ENCODE measurements around the gene CMIP.

CMIP gene

GRCh38 chr16:81591545-81591870 lies 146.9 kb downstream of the CMIP start:
- H3K4me2 ChIP-seq (ENCODE audit: low read depth, low read length, poor library complexity, severe bottlenecking), result no peak overlapping the region
- H3K9me2 ChIP-seq (replicated peaks; ENCODE audit: insufficient read depth, low read length), result no peaks in the 10 kb centered on the region
- no peaks in the 10 kb centered on the region for H3F3A ChIP-seq (ENCODE audit: insufficient read depth)
- H3K27ac ChIP-seq (ENCODE audit: low read depth, low read length), result no peak overlapping the region
- H3K9me3 ChIP-seq (ENCODE audit: insufficient read depth, low read length), result no peaks in the 10 kb centered on the region
- H3K79me2 ChIP-seq (ENCODE audit: insufficient read depth, low read length), result peaks cover 5% of the 10 kb centered on the region; the same call in 1 of the 2 replicates
- H2AFZ ChIP-seq (ENCODE audit: low read depth, low read length, severe bottlenecking), result no peak overlapping the region
- no peaks in the 10 kb centered on the region for H3K27me3 ChIP-seq (ENCODE audit: low read length)
- H3K9ac ChIP-seq (ENCODE audit: low read length), result no peak overlapping the region
- no peaks in the 10 kb centered on the region; the same call in 1 of the 2 replicates for H4K20me1 ChIP-seq (ENCODE audit: low read depth, low read length)
- H3K36me3 ChIP-seq (ENCODE audit: low read length), result no peaks in the 10 kb centered on the region
- TF ChIP-seq EZH2phosphoT487 (conservative IDR thresholded peaks at IDR 0.05; ENCODE audit: low read length), result no peak
- TF ChIP-seq, protein P1, sequence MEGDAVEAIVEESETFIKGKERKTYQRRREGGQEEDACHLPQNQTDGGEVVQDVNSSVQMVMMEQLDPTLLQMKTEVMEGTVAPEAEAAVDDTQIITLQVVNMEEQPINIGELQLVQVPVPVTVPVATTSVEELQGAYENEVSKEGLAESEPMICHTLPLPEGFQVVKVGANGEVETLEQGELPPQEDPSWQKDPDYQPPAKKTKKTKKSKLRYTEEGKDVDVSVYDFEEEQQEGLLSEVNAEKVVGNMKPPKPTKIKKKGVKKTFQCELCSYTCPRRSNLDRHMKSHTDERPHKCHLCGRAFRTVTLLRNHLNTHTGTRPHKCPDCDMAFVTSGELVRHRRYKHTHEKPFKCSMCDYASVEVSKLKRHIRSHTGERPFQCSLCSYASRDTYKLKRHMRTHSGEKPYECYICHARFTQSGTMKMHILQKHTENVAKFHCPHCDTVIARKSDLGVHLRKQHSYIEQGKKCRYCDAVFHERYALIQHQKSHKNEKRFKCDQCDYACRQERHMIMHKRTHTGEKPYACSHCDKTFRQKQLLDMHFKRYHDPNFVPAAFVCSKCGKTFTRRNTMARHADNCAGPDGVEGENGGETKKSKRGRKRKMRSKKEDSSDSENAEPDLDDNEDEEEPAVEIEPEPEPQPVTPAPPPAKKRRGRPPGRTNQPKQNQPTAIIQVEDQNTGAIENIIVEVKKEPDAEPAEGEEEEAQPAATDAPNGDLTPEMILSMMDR (IDR thresholded peaks at IDR 0.05; ENCODE audit: insufficient read depth, low read length, poor library complexity, severe bottlenecking), result no peak
- no peak overlapping the region for H3K4me3 ChIP-seq (ENCODE audit: insufficient read depth, low read length, poor library complexity, severe bottlenecking)

DNA sequence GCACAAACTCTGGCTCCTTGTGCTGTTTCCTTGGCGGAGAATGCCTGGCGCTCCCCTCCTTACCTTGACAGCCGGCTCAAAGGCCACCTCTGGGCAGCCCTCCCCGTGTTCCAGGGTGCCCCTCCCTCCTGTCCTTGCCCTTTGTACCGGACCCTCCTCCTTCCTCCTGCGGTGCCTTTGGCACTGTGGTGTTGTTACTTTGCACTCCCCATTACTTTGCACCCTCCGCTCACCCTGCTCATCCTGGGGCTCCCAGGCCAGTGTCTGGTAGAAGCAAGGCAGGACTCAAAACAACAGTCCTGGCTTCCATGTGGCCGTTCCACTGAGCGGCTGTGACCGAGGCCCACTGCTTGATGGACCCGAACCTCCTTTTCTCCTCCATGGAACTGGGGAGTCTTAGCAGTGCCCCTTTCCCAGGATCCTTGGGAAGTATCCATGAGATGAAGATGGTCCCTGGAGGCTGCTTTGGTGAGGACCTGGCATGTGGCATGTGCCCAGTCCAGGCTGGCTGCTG lies 147.8 kb downstream of the CMIP start:
- no peaks in the 10 kb centered on the region for H3K9me3 ChIP-seq (ENCODE audit: insufficient read depth, low read length)
- TF ChIP-seq, protein P1 (IDR thresholded peaks at IDR 0.05; ENCODE audit: insufficient read depth, low read length, poor library complexity, severe bottlenecking), result no peak
- no peak for TF ChIP-seq EZH2phosphoT487 (conservative IDR thresholded peaks at IDR 0.05; ENCODE audit: low read length)
- H3K36me3 ChIP-seq (ENCODE audit: low read length), result no peaks in the 10 kb centered on the region
- H3K9ac ChIP-seq (ENCODE audit: low read length), result no peak overlapping the region
- H3K27me3 ChIP-seq (ENCODE audit: low read length), result no peaks in the 10 kb centered on the region
- no peak overlapping the region for H2AFZ ChIP-seq (ENCODE audit: low read depth, low read length, severe bottlenecking)
- no peak overlapping the region for H3K4me3 ChIP-seq (ENCODE audit: insufficient read depth, low read length, poor library complexity, severe bottlenecking)
- H3K9me2 ChIP-seq (replicated peaks; ENCODE audit: insufficient read depth, low read length), result no peaks in the 10 kb centered on the region
- H3K27ac ChIP-seq (ENCODE audit: low read depth, low read length), result no peak overlapping the region
- H3F3A ChIP-seq (ENCODE audit: insufficient read depth), result no peaks in the 10 kb centered on the region
- H4K20me1 ChIP-seq (ENCODE audit: low read depth, low read length), result no peaks in the 10 kb centered on the region; the same call in 1 of the 2 replicates
- no peaks in the 10 kb centered on the region; the same call in 1 of the 2 replicates for H3K79me2 ChIP-seq (ENCODE audit: insufficient read depth, low read length)
- no peak overlapping the region for H3K4me2 ChIP-seq (ENCODE audit: low read depth, low read length, poor library complexity, severe bottlenecking)

DNA sequence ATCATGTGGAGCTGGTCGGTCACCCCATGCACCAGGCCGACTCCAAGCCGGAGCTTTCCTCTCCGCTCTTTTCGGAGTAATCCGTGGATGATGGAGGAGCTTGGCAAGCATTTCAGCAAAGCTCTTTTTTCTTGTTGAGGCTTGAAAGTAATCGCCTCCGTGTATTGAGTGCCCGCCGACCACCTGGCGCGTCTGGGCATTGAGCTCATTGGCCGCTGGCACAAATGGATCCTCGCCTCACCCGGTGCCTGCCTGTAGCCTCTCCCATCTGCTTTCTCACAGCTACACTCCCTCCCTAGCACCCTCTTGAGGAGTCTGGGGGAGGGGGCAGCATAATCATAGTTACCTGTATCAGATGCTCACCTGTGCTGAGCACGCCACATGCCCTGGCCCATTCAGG lies 148.9 kb downstream of the CMIP start:
- H3K9me3 ChIP-seq (ENCODE audit: insufficient read depth, low read length), result no peaks in the 10 kb centered on the region
- no peak overlapping the region for H3K9ac ChIP-seq (ENCODE audit: low read length)
- no peaks in the 10 kb centered on the region; the same call in 1 of the 2 replicates for H3K79me2 ChIP-seq (ENCODE audit: insufficient read depth, low read length)
- no peaks in the 10 kb centered on the region for H3K9me2 ChIP-seq (replicated peaks; ENCODE audit: insufficient read depth, low read length)
- no peak overlapping the region for H3K4me2 ChIP-seq (ENCODE audit: low read depth, low read length, poor library complexity, severe bottlenecking)
- no peak overlapping the region for H2AFZ ChIP-seq (ENCODE audit: low read depth, low read length, severe bottlenecking)
- no peaks in the 10 kb centered on the region for H3K27me3 ChIP-seq (ENCODE audit: low read length)
- H3F3A ChIP-seq (ENCODE audit: insufficient read depth), result no peaks in the 10 kb centered on the region
- H3K36me3 ChIP-seq (ENCODE audit: low read length), result no peaks in the 10 kb centered on the region
- H4K20me1 ChIP-seq (ENCODE audit: low read depth, low read length), result no peaks in the 10 kb centered on the region; the same call in 1 of the 2 replicates
- TF ChIP-seq, protein P1 (IDR thresholded peaks at IDR 0.05; ENCODE audit: insufficient read depth, low read length, poor library complexity, severe bottlenecking), result no peak
- TF ChIP-seq EZH2phosphoT487 (conservative IDR thresholded peaks at IDR 0.05; ENCODE audit: low read length), result no peak
- H3K4me3 ChIP-seq (ENCODE audit: insufficient read depth, low read length, poor library complexity, severe bottlenecking), result no peak overlapping the region
- H3K27ac ChIP-seq (ENCODE audit: low read depth, low read length), result no peak overlapping the region
